Trophoblast cell (in vitro differentiated cells and primary cell): ENCODE data around the gene UBQLN1.

ENCODE experiments used
- DNase-seq, 2 donors: peaks; one replicate each; pipeline ENCODE4 v3.0.0-alpha.2; 2016
- H2AFZ ChIP-seq: 2 replicates; pipeline ENCODE4 v1.6.1; 2013; ENCODE audit warnings: low read length, moderate library complexity, mild to moderate bottlenecking; ENCODE audit not compliant: insufficient read depth, poor library complexity
- H2AK5ac ChIP-seq: 2 replicates; pipeline ENCODE4 v1.6.1; 2013; ENCODE audit warnings: mild to moderate bottlenecking, low read length
- H2BK120ac ChIP-seq: 2 replicates; pipeline ENCODE4 v1.6.1; 2013; ENCODE audit warnings: low read length, mild to moderate bottlenecking, moderate library complexity; ENCODE audit not compliant: insufficient read depth, poor library complexity
- H2BK12ac ChIP-seq: 2 replicates; pipeline ENCODE4 v1.6.1; 2013; ENCODE audit warnings: mild to moderate bottlenecking, low read length, moderate library complexity
- H2BK5ac ChIP-seq: 2 replicates; pipeline ENCODE4 v1.6.1; 2013; ENCODE audit warnings: low read length, low read depth, moderate library complexity, mild to moderate bottlenecking; ENCODE audit not compliant: poor library complexity
- H3K14ac ChIP-seq: 2 replicates; pipeline ENCODE4 v1.6.1; 2013; ENCODE audit warnings: mild to moderate bottlenecking, low read length
- H3K18ac ChIP-seq: 2 replicates; pipeline ENCODE4 v1.6.1; 2013; ENCODE audit warnings: mild to moderate bottlenecking, low read length
- H3K23ac ChIP-seq: 2 replicates; pipeline ENCODE4 v1.6.1; 2013; ENCODE audit warnings: low read length
- H3K27ac ChIP-seq: 2 replicates; pipeline ENCODE4 v1.5.1; 2013; ENCODE audit warnings: low read depth, mild to moderate bottlenecking, inconsistent platforms, low read length, moderate library complexity
- H3K27me3 ChIP-seq: 2 replicates; pipeline ENCODE4 v1.6.1; 2013; ENCODE audit warnings: inconsistent platforms, mild to moderate bottlenecking, low read length, moderate library complexity; ENCODE audit not compliant: insufficient read depth
- H3K36me3 ChIP-seq, 2 experiments: 1 replicate in 1 of 2; 2 replicates in 1 of 2; pipeline ENCODE4 v1.6.1; 2013; ENCODE audit warnings: low read length in 2 of 2, mild to moderate bottlenecking in 2 of 2, moderate library complexity in 1 of 2; ENCODE audit not compliant: insufficient read depth in 2 of 2, control insufficient read depth in 1 of 2
- H3K4ac ChIP-seq: 2 replicates; pipeline ENCODE4 v1.6.1; 2013; ENCODE audit warnings: low read depth, mild to moderate bottlenecking, low read length, moderate library complexity
- H3K4me1 ChIP-seq, 2 experiments: 1 replicate in 1 of 2; 2 replicates in 1 of 2; pipeline ENCODE4 v1.6.1; 2013; ENCODE audit warnings: low read length in 2 of 2, mild to moderate bottlenecking in 2 of 2, moderate library complexity in 1 of 2; ENCODE audit not compliant: insufficient read depth in 2 of 2, control insufficient read depth in 1 of 2
- H3K4me2 ChIP-seq: 2 replicates; pipeline ENCODE4 v1.6.1; 2013; ENCODE audit warnings: inconsistent platforms, mild to moderate bottlenecking, low read length, moderate library complexity
- H3K4me3 ChIP-seq: 2 replicates; pipeline ENCODE4 v1.5.1; 2013; ENCODE audit warnings: mild to moderate bottlenecking, low read depth, low read length, inconsistent platforms
- H3K79me1 ChIP-seq: one replicate; pipeline ENCODE4 v1.6.1; 2013; ENCODE audit warnings: low read length
- H3K79me2 ChIP-seq: 2 replicates; pipeline ENCODE4 v1.6.1; 2013; ENCODE audit warnings: low read length, mild to moderate bottlenecking; ENCODE audit not compliant: control insufficient read depth, insufficient read depth, poor library complexity
- H3K9ac ChIP-seq: 2 replicates; pipeline ENCODE4 v1.6.1; 2013; ENCODE audit warnings: mild to moderate bottlenecking, low read length
- H3K9me3 ChIP-seq: 2 replicates; pipeline ENCODE4 v1.6.1; 2013; ENCODE audit warnings: low read depth, mild to moderate bottlenecking, control low read depth, inconsistent platforms, low read length; ENCODE audit not compliant: insufficient read depth
- H4K12ac ChIP-seq: 2 replicates; pipeline ENCODE4 v1.6.1; 2013; ENCODE audit warnings: low read depth, mild to moderate bottlenecking, low read length, moderate library complexity
- H4K8ac ChIP-seq: 2 replicates; pipeline ENCODE4 v1.6.1; 2013; ENCODE audit warnings: low read depth, mild to moderate bottlenecking, low read length, moderate library complexity
- H4K91ac ChIP-seq: one replicate; pipeline ENCODE4 v1.6.1; 2013; ENCODE audit warnings: low read depth, mild to moderate bottlenecking, low read length, moderate library complexity
- WGBS: extraction: QIAGEN DNeasy Blood & Tissue Kit; methylation state at CpG from one replicate; pipeline ENCODE4 v1.1.7; 2013; ENCODE audit warnings: missing lambda C conversion rate; ENCODE audit not compliant: insufficient read length, insufficient coverage; ENCODE audit errors: extremely low coverage; 5-methylcytosine and 5-hydroxymethylcytosine counted together

Gene UBQLN1

DNA sequence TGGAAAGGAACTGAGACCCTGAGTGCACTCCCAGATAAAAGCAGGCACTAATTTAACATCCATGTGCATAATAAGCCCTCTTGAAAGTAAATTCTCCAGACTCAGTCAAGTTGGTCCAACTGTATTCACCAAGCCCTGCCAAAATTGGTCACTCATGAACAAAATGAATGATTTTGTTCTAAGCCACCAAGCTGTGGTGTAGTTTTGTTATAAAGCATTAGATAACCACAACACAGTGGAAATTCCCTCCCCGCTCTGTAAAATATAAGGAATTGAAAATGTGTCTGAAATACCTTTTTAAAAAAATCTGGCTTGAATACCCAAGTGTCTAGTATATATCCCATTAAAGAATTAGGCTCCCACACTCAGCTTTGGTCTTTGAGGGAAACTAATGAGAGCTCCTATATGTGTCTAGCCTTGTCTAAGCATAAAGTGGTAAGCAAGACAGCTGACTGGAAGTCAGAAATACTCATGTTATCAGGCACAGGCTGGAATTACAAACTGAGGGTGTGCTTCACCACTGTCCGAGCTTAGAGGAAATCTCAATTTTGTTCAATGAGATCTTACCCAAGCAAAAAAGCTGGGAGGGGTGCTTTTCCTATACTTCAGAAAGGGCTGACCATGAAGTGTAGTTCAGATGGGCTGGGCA lies 51.6 kb downstream of the UBQLN1 start:
- no CpG with 5 or more reads among the region's 2 CpGs for WGBS
- Histone ChIP-seq H2BK120ac (no peak overlapping the region), H3K79me2 (no peaks in the 10 kb centered on the region), H2BK12ac (no peak overlapping the region), H3K4me2 (no peak overlapping the region), H3K79me1 (no peaks in the 10 kb centered on the region), H3K4ac (no peak overlapping the region), H4K91ac (no peak overlapping the region), H3K4me1 (no peaks in the 10 kb centered on the region), H3K9me3 (no peaks in the 10 kb centered on the region), H3K14ac (no peak overlapping the region), H4K12ac (no peak overlapping the region), H3K27me3 (no peaks in the 10 kb centered on the region), H4K8ac (no peak overlapping the region), H3K9ac (no peak overlapping the region), H3K27ac (no peak overlapping the region), H3K18ac (no peak overlapping the region), H2AFZ (no peak overlapping the region), H2BK5ac (no peak overlapping the region), H2AK5ac (no peak overlapping the region), H3K36me3 (peaks cover 2 to 24% of the 10 kb centered on the region in 2 experiments), H3K23ac (no peak overlapping the region), H3K4me3 (no peak overlapping the region)
- DNase-seq, result no peak

DNA sequence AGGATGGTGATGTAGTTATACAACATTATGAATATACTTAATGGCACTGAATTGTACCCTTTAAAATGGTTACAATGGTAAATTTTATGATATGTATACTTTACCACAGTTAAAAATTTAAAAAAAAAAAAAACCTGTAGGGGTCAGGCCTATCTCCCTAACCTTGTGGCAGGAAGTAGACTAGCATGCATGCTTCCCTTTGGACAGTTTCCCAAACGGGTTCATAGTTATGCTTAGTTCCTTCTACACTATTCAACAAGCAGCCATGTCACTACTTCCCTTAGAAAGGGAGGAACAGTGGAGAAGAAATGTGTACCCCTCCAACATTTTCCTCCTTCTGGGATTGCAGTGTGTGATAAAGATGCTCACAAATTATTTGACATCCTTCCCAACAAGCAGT lies 52.3 kb downstream of the UBQLN1 start:
- H3K23ac ChIP-seq, result no peak overlapping the region
- H4K91ac ChIP-seq, result no peak overlapping the region
- no peak overlapping the region for H3K4me2 ChIP-seq
- no peaks in the 10 kb centered on the region for H3K4me1 ChIP-seq
- no peaks in the 10 kb centered on the region for H3K79me2 ChIP-seq
- no peak overlapping the region for H2AK5ac ChIP-seq
- H3K36me3 ChIP-seq, result peaks cover 2 to 24% of the 10 kb centered on the region in 2 experiments
- WGBS, result no CpG with 5 or more reads among the region's 1 CpG
- no peak overlapping the region for H2AFZ ChIP-seq
- no peak overlapping the region for H2BK12ac ChIP-seq
- H3K9ac ChIP-seq, result no peak overlapping the region
- H3K4ac ChIP-seq, result no peak overlapping the region
- no peaks in the 10 kb centered on the region for H3K79me1 ChIP-seq
- no peak overlapping the region for H4K12ac ChIP-seq
- no peak overlapping the region for H3K14ac ChIP-seq
- no peaks in the 10 kb centered on the region for H3K9me3 ChIP-seq
- H3K27me3 ChIP-seq, result no peaks in the 10 kb centered on the region
- no peak overlapping the region for H2BK120ac ChIP-seq
- no peak overlapping the region for H3K27ac ChIP-seq
- H3K4me3 ChIP-seq, result no peak overlapping the region
- DNase-seq, result no peak
- H3K18ac ChIP-seq, result no peak overlapping the region
- H2BK5ac ChIP-seq, result no peak overlapping the region
- no peak overlapping the region for H4K8ac ChIP-seq

DNA sequence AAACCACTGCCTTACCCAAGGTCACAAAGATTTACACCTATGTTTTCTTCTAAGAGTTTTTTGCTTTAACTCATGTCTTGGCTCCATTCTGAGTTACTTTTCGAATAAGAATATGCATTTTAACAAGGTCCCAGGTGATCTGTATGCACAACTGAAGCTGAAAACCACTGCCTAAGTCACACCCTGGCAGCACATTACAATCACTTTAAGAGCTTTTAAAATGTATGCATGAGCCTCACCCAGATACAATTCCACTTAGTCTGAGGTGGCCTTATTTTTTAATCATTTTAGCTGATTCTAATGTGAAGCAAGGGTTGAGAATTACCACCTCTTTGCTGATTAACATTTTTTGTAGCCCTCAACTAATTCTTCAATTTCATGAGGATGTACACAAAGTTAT lies 55.3 kb downstream of the UBQLN1 start:
- Histone ChIP-seq H2AFZ (no peak overlapping the region), H3K9ac (no peak overlapping the region), H3K9me3 (no peaks in the 10 kb centered on the region), H3K23ac (no peak overlapping the region), H3K14ac (no peak overlapping the region), H2BK120ac (no peak overlapping the region), H3K79me2 (no peaks in the 10 kb centered on the region), H2BK5ac (no peak overlapping the region), H3K27ac (no peak overlapping the region), H2BK12ac (no peak overlapping the region), H3K18ac (no peak overlapping the region), H3K4me2 (no peak overlapping the region), H3K4me1 (no peaks in the 10 kb centered on the region), H3K4me3 (no peak overlapping the region), H3K4ac (no peak overlapping the region), H3K27me3 (no peaks in the 10 kb centered on the region), H4K12ac (no peak overlapping the region), H4K91ac (no peak overlapping the region), H3K36me3 (peaks cover 9 to 31% of the 10 kb centered on the region in 2 experiments), H2AK5ac (no peak overlapping the region), H3K79me1 (no peaks in the 10 kb centered on the region), H4K8ac (no peak overlapping the region)
- no peak for DNase-seq
- no CpG with 5 or more reads among the region's 1 CpG for WGBS

DNA sequence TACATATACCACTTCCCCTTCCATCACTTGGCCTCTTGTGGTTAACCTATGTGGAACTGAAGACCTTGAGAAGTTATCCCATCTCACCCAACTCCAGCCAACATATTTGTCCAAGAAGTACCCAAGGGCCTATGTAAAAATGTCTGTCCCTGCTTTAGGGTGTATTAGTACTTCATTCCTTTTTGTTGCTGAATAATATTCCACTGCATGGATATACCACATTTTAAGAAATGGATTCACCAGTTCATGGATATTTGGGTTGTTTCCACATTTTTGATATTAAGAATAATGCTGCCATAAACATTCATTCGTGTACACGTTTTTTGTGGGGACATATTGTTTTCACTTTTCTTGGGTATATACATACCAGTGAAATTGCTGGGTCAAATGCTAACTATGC lies 56.2 kb downstream of the UBQLN1 start:
- no peak overlapping the region for H3K18ac ChIP-seq
- WGBS, result no CpG with 5 or more reads among the region's 2 CpGs

More for the DNA sequence above, 56.2 kb downstream of the UBQLN1 start:
- Histone ChIP-seq H2AFZ (no peak overlapping the region), H3K4me2 (no peak overlapping the region), H4K12ac (no peak overlapping the region), H2AK5ac (no peak overlapping the region), H3K4me3 (no peak overlapping the region), H2BK12ac (no peak overlapping the region), H4K8ac (no peak overlapping the region), H2BK120ac (no peak overlapping the region), H3K27me3 (no peaks in the 10 kb centered on the region), H3K4me1 (no peaks in the 10 kb centered on the region), H4K91ac (no peak overlapping the region), H3K9ac (no peak overlapping the region), H3K23ac (no peak overlapping the region), H3K27ac (no peak overlapping the region), H3K79me2 (no peaks in the 10 kb centered on the region), H2BK5ac (no peak overlapping the region), H3K9me3 (no peaks in the 10 kb centered on the region), H3K36me3 (peaks cover 12 to 36% of the 10 kb centered on the region in 2 experiments), H3K14ac (no peak overlapping the region), H3K79me1 (no peaks in the 10 kb centered on the region), H3K4ac (no peak overlapping the region)
- no peak for DNase-seq
